ENCODE measurements around the gene BMAL1.

Gene BMAL1

GRCh38 chr11:13310443-13310842 lies 32.9 kb downstream of the BMAL1 start:
- Histone ChIP-seq H3K9ac (ENCODE audit: low read depth, low read length) (no peak overlapping the region), H3K4me2 (ENCODE audit: low read length) (no peak overlapping the region), H3K36me3 (ENCODE audit: insufficient read depth, low read length) (peaks cover 7% of the 10 kb centered on the region), H3K4me3 (ENCODE audit: low read length) (no peak overlapping the region), H3K27me3 (ENCODE audit: control insufficient read depth, insufficient read depth, low read length) (no peaks in the 10 kb centered on the region), H3K9me3 (replicated peaks; ENCODE audit: low read length) (no peaks in the 10 kb centered on the region), H3K4me1 (ENCODE audit: control insufficient read depth, insufficient read depth, low read length) (peaks cover 1% of the 10 kb centered on the region)

DNA sequence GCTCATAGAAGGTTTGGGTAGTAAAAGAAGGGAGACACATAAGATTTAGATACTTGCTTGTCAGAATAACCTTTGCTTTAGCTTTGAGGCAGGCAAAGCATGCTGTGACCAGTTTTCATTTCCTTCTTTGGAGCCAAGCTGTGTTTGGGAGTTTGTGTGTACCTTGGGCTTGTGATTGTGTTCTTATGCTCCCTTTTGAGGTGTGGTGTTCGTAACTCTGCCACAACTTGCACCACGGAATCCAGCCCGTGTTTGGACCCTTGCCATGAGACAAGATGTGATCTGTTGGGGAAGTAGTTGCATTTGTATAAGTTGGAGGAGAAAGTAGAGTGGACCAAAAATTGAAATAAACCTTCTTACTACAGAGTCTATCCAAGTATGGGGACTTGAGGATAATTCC lies 34.0 kb downstream of the BMAL1 start:
- Histone ChIP-seq H3K4me3 (ENCODE audit: low read length) (no peak overlapping the region), H3K27me3 (ENCODE audit: control insufficient read depth, insufficient read depth, low read length) (no peaks in the 10 kb centered on the region), H3K4me2 (ENCODE audit: low read length) (no peak overlapping the region), H3K4me1 (ENCODE audit: control insufficient read depth, insufficient read depth, low read length) (peaks cover 12% of the 10 kb centered on the region), H3K9ac (ENCODE audit: low read depth, low read length) (no peak overlapping the region), H3K36me3 (ENCODE audit: insufficient read depth, low read length) (peaks cover 7% of the 10 kb centered on the region), H3K9me3 (replicated peaks; ENCODE audit: low read length) (no peaks in the 10 kb centered on the region)

DNA sequence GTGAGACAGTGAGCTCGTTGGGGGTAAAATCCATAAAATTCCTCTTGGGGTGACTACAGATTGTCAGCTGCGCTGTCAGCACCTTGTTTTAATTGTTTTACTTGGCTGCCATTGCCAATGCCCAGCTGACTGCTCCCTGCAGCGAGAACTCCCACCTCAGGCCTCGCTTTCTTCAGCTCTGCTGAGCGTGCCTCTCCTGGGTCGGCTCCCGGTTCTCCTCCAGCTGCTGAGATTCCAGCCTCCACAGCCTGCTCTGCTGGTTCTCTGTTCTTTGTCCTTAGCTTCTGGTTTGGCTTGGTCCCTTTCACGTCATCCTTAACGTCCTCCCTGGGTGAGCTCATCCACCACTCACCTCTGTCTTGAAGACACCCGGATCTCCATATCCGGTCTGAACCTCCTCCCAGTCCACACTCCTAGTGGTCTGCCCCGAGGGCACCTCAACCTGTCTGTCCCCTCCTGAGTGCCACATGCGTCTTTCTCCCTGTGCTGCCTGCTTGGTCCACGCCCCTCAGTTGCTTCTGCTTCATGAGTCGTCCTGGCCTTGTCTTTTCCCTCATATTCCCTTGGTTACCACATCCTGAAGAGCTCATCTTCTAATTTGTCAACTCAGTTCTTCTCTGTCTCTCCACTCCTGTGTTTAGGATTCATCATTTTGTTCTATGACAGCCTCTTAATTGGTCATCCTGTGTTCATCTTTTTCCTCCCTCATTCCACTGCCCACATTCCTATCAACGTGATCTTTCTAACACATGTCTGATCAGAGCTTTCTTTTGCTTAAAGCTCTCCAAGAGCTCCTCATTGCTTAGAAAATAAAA lies 35.6 kb downstream of the BMAL1 start:
- Histone ChIP-seq H3K27me3 (ENCODE audit: control insufficient read depth, insufficient read depth, low read length) (no peaks in the 10 kb centered on the region), H3K9ac (ENCODE audit: low read depth, low read length) (no peak overlapping the region), H3K4me2 (ENCODE audit: low read length) (no peak overlapping the region), H3K4me1 (ENCODE audit: control insufficient read depth, insufficient read depth, low read length) (peaks cover 15% of the 10 kb centered on the region), H3K9me3 (replicated peaks; ENCODE audit: low read length) (no peaks in the 10 kb centered on the region), H3K36me3 (ENCODE audit: insufficient read depth, low read length) (peaks cover 7% of the 10 kb centered on the region), H3K4me3 (ENCODE audit: low read length) (no peak overlapping the region)

DNA sequence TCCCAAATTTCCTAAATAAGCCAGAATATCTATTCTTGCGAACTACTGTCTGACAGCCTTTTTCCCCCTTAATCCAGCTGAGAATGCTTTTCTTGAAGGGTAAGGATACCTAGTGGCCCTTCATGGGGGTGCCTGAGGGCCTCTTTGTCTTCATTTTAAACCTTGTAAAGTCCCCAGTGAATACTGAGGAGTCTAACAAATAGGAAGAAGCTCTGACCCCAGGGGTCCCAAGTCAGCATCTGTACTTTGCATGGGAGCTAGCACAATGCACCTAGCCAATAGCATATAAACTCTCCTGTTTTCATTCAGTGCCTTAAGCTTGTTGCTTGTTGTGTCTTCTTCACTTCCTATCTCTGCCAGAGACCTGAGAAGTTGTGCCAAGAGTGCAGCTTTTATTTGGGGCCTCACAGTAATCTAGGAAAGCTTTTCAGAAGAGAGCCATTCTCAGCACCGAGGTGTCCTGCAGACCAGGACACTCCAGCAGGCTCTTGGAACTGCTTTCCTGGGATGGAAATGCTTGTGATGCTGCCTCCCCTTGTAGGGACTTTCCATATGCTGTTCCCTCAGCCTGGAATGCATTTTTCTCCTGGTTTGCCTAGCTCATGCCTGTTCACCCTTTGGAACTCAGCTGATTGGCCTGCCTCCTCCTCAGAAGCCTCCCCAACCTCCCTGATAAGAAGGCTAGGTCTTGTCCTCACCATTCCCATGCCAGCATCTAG lies 37.2 kb downstream of the BMAL1 start:
- Histone ChIP-seq H3K27me3 (ENCODE audit: control insufficient read depth, insufficient read depth, low read length) (no peaks in the 10 kb centered on the region), H3K36me3 (ENCODE audit: insufficient read depth, low read length) (peaks cover 7% of the 10 kb centered on the region), H3K4me1 (ENCODE audit: control insufficient read depth, insufficient read depth, low read length) (peaks cover 24% of the 10 kb centered on the region), H3K4me3 (ENCODE audit: low read length) (no peak overlapping the region), H3K9me3 (replicated peaks; ENCODE audit: low read length) (no peaks in the 10 kb centered on the region), H3K9ac (ENCODE audit: low read depth, low read length) (no peak overlapping the region), H3K4me2 (ENCODE audit: low read length) (no peak overlapping the region)

DNA sequence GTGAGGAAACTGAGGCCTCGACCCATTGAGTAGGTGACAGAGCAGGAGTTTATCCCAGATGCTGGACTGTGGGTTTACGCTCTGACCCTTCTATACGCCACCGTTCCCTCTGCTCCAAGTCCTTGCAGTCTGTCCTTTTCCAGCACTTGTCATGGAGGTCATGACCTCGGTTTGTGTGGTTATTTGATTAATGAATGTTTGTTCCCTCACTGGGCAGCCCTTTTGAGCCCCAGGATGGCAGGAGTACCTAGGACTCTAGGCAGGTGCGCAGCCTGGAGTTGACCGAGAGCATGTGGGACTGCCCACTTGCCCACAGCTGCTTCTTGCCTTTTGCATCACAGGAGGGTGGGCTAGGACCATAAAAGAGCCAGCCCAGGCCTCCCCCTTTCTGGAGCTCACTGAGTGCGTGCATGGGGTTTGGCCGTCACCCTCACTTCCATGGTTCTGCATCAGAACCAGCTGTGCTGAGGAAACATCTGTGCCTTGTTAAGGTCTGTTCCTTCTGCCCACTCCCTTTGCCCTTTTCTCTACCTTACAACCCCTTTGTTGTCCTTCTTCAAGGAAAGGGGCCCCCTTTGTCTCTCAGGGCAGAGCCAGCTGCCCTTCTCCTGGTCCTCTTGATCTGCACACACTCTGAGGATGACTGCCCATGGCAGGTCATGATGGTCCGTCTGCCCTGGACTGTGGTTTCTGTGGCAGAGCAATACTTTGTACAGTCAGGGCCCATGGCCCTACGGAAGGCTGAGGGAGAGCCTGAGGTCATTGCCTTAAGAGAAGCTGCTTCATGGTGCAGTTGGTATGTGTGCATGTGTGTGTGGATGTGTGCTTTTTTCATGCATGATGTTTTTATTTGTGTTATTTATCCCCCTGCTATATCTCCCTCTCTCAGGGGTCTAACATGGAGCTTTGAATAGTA lies 38.2 kb downstream of the BMAL1 start:
- peaks cover 24% of the 10 kb centered on the region for H3K4me1 ChIP-seq (ENCODE audit: control insufficient read depth, insufficient read depth, low read length)

DNA sequence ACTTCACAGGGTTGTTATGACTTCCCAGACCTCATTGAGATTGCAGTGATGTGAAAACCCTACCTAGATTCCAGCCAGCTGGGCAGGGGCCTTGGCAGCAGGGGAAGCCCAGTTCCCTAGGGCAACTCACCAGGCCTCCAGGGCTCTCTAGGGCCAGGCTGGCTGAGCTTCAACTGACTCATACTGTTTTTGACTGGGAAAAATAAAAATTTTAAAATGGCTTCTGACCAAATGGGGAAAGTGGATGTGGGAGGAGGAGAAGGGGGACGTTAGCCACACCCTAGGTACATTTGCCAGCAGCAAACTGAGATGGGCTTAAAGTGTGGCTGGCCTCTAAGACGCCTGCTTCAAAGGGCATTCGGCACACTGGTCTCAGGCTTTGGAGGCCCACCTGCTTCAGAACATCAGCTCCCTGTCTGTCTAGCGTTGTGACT lies 39.0 kb downstream of the BMAL1 start:
- H3K4me3 ChIP-seq (ENCODE audit: low read length), result no peak overlapping the region
- no peaks in the 10 kb centered on the region for H3K9me3 ChIP-seq (replicated peaks; ENCODE audit: low read length)
- peaks cover 24% of the 10 kb centered on the region for H3K4me1 ChIP-seq (ENCODE audit: control insufficient read depth, insufficient read depth, low read length)
- H3K9ac ChIP-seq (ENCODE audit: low read depth, low read length), result peak overlapping the region; percentile 19
- peak overlapping the region; percentile 50 for H3K4me2 ChIP-seq (ENCODE audit: low read length)
- no peaks in the 10 kb centered on the region for H3K27me3 ChIP-seq (ENCODE audit: control insufficient read depth, insufficient read depth, low read length)
- H3K36me3 ChIP-seq (ENCODE audit: insufficient read depth, low read length), result no peaks in the 10 kb centered on the region

More for the DNA sequence above, 38.2 kb downstream of the BMAL1 start:
- Histone ChIP-seq H3K9me3 (replicated peaks; ENCODE audit: low read length) (no peaks in the 10 kb centered on the region), H3K9ac (ENCODE audit: low read depth, low read length) (peak overlapping the region; percentile 9), H3K27me3 (ENCODE audit: control insufficient read depth, insufficient read depth, low read length) (no peaks in the 10 kb centered on the region), H3K36me3 (ENCODE audit: insufficient read depth, low read length) (peaks cover 6% of the 10 kb centered on the region), H3K4me3 (ENCODE audit: low read length) (no peak overlapping the region), H3K4me2 (ENCODE audit: low read length) (peak overlapping the region; percentile 8)

DNA sequence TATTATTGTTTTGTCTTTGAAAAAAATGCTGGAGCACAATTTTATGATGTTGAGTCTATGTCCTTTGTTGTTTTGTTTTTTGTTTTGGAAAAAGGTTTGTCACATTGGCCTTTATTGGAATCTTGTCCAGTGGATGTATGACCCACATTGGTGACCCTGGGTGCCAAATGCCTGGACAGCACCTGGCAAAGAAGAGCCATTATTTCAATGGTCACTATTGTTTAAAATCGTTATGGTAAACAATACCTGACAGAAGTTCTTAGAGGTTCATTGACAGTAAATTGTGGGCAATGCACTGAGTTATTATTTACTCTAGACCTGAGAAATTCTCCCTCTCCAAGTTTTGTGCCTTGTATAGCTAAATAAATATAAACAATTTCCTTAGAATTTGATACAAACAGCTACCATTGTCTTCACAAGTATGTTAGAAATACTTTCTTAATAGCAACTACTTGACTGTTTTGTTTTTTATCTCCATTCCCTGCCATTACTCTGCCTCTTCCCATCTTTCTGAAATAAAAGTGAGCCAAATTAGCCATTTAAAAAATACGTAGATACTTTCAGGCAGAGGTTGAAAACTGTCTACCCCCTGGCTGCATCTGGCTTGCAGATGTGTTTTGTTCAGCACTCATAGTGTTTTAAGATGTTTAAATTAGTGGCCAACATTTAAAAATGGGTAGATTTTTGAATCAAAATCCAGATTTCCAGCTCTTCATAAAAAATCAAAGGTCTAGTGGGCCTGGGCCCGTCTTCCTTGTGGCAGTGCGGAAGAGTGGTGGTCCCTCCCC lies 39.9 kb downstream of the BMAL1 start:
- no peaks in the 10 kb centered on the region for H3K27me3 ChIP-seq (ENCODE audit: control insufficient read depth, insufficient read depth, low read length)
- H3K4me2 ChIP-seq (ENCODE audit: low read length), result no peak overlapping the region
- H3K4me3 ChIP-seq (ENCODE audit: low read length), result no peak overlapping the region
- no peaks in the 10 kb centered on the region for H3K9me3 ChIP-seq (replicated peaks; ENCODE audit: low read length)
- no peak overlapping the region for H3K9ac ChIP-seq (ENCODE audit: low read depth, low read length)
- H3K4me1 ChIP-seq (ENCODE audit: control insufficient read depth, insufficient read depth, low read length), result peaks cover 24% of the 10 kb centered on the region
- H3K36me3 ChIP-seq (ENCODE audit: insufficient read depth, low read length), result no peaks in the 10 kb centered on the region

DNA sequence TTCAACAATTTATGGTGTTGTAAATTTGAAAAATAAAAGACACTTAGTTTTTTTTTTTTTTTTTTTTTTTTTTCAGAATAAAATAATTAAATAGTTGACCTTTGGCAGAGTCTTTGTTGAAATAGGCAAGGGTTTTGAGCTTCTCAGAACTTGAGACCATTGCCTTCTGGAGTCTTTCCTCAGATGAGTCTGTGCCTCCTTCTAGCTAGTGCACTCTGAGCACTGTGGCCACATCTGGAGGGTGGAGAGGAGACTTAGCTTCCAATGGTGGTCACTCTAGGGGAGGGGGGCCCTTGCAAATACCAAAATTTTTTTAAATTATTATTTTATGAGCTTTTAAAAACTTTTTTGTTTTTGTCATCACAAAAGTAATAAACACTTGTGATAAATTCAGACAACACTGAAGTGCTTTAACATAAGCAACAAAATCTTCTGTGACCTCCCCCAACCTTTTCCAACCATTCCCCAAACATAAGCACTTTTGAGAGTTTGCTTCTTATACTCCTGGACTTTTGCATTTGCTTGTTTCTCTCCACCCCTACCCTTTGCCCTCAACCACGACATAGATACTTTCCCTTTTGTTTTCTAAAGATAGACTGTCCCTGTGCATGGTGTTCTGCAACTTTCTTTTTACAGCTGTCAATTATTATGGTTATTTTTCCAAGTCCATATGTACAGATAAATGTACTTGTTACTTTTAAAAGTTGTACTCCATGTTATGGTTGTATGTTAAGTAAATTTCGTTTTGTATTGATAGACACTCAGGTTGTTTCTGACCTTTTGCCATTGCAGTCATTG lies 41.1 kb downstream of the BMAL1 start:
- Histone ChIP-seq H3K4me3 (ENCODE audit: low read length) (no peak overlapping the region), H3K4me1 (ENCODE audit: control insufficient read depth, insufficient read depth, low read length) (peaks cover 24% of the 10 kb centered on the region)

DNA sequence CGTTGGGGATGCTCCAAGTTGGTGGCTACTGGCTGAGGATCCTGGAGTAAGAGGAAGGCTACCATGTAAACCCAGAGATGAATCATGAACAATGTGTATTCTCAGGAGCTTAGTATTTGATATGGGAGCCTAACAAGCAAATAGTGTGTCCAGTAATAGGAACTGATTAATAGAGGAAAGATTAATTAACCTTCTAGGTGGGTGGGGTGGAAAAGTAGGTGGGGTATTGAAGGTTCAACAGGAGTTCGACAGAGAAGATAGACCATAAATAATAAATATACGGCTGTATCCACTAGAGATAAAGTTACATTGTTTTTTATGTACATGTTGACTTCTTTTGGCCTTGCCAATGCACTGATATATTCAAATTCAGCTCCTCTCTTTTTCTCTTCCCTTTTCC lies 43.1 kb downstream of the BMAL1 start:
- Histone ChIP-seq H3K4me3 (ENCODE audit: low read length) (no peak overlapping the region), H3K9ac (ENCODE audit: low read depth, low read length) (no peak overlapping the region), H3K4me2 (ENCODE audit: low read length) (no peak overlapping the region), H3K27me3 (ENCODE audit: control insufficient read depth, insufficient read depth, low read length) (no peaks in the 10 kb centered on the region), H3K4me1 (ENCODE audit: control insufficient read depth, insufficient read depth, low read length) (peaks cover 20% of the 10 kb centered on the region), H3K9me3 (replicated peaks; ENCODE audit: low read length) (no peaks in the 10 kb centered on the region), H3K36me3 (ENCODE audit: insufficient read depth, low read length) (no peaks in the 10 kb centered on the region)

More for the DNA sequence above, 41.1 kb downstream of the BMAL1 start:
- Histone ChIP-seq H3K36me3 (ENCODE audit: insufficient read depth, low read length) (no peaks in the 10 kb centered on the region), H3K9me3 (replicated peaks; ENCODE audit: low read length) (no peaks in the 10 kb centered on the region), H3K9ac (ENCODE audit: low read depth, low read length) (no peak overlapping the region), H3K27me3 (ENCODE audit: control insufficient read depth, insufficient read depth, low read length) (no peaks in the 10 kb centered on the region), H3K4me2 (ENCODE audit: low read length) (peak overlapping the region; percentile 46)

DNA sequence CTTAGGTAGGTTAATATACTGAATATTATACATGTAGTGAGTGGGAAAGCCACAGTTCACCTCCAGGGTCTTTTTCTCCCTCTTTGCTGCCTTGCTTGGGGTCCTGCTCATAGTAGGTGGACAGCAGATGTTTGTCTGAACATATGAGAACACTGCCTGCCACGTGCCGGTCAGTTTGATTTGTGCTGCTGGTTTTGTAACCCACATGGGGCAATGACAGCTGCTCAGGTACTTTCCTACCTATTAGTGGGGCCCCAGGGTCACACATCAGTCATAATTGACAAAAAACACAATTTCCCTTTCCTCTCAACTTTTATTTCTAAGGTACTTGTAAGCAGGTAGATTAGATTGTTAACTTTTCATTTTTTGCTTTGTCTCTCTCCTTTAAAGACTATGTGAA lies 43.8 kb downstream of the BMAL1 start:
- H3K27me3 ChIP-seq (ENCODE audit: control insufficient read depth, insufficient read depth, low read length), result no peaks in the 10 kb centered on the region
- H3K4me2 ChIP-seq (ENCODE audit: low read length), result no peak overlapping the region
- no peaks in the 10 kb centered on the region for H3K36me3 ChIP-seq (ENCODE audit: insufficient read depth, low read length)
- H3K9ac ChIP-seq (ENCODE audit: low read depth, low read length), result no peak overlapping the region
- H3K4me3 ChIP-seq (ENCODE audit: low read length), result no peak overlapping the region
- H3K4me1 ChIP-seq (ENCODE audit: control insufficient read depth, insufficient read depth, low read length), result peaks cover 12% of the 10 kb centered on the region
- H3K9me3 ChIP-seq (replicated peaks; ENCODE audit: low read length), result no peaks in the 10 kb centered on the region
